GM19025 (cell line): ENCODE measurements around the gene TCAP.

Experiments
- ATAC-seq: cut with Tn5 transposase; IDR thresholded peaks from one replicate; pipeline ENCODE4 v1.9.1; 2021; ENCODE audit warnings: mild to moderate bottlenecking, low read depth, moderate library complexity; ENCODE audit not compliant: unreplicated experiment

The TCAP gene

DNA sequence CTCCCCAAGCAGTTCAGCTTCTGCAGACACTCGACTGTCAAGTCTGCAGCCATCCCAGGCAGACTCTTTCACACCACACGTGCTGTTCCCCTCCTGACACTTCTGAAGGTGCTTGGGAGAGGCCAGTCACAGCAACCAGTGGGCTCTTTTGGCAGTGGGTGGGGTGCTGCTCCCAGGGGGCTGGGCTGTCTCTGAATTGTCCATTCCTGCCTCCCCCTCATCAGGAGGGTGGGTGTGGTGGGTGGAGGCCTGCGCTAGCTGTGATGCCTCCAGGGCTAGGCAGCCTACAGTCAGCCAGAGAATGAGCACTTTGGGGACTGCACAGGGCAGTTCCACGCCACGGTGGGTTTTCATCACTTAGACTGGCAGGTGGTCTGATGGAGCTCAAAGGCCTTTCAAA, 17.9 kb upstream of the TCAP start:
- ATAC-seq, result no peak

DNA sequence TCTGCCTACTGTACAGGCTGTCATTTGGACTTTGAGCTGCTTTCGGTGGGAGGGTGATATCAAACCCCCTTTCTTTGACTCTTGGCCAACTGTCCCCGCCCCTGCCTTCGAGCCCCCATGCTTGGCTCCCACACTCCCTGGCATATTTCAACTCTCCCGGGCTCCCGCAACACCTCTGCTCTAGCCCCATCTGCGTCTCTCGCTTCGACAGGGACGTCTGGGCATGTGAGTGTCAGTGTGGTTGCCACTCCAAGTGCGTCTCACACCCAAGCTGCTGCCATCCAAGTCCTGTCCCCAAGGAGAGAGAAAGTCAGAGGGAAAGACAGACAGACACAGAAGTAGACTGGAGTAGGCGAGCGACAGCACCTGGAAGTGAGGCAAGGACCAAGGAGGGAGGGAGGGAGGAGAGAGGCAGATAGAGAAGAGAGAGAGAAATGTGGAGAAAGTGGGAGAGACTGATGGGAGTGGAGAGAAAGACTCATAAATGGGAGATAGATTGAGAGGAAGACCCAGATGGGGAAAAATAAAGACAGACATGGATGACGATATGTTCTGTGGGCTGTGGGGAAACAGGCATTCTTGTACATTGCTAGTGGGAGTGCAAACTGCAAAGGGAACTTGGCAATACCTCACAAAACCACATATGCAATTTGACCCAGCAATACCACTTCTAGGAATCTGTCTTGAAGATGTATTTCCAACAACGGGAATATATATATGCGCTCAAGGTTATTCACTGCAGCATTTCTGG, 16.4 kb upstream of the TCAP start:
- no peak for ATAC-seq

- ATAC-seq, result no peak
Measured at GRCh38 chr17:39650121-39650579, 15.0 kb upstream of the TCAP start.

- ATAC-seq, result no peak
Measured at GRCh38 chr17:39651923-39652586, 13.1 kb upstream of the TCAP start.

DNA sequence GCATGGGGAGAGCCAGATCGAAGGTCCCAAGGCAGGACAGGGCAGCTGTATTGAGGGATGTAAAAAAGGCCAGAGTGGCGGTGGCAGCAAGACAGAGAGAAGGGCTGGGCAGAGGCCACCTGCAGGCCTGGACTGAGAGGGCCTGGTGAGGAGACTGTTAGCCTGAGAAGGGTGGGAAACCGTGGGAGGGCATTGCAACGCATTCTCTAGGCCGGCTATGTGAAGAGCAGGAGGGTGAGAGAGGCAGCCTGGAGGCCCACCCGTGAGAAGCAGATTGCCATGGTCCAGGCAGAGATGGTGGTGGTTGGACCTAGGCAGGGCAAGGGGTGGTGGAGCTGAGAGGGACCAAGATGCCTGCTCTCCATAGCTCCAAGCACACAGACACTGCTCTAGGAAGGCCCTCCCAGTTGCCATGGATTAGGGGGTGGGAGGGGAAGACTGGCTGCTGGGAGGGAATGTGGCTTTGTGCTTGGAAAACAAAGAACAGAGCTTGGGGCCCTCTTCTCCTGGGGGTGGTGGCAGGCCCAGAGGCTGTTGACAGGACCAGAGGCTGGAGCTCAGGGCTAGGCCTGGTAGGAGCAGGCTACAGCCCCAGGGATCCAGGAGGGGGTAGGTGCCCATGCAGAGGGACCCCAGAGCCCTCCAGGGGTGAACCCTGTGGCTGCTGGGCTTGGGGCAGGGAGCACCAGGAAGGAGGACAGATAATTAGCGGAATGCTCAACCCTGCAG, 12.4 kb upstream of the TCAP start:
- ATAC-seq, result no peak

DNA sequence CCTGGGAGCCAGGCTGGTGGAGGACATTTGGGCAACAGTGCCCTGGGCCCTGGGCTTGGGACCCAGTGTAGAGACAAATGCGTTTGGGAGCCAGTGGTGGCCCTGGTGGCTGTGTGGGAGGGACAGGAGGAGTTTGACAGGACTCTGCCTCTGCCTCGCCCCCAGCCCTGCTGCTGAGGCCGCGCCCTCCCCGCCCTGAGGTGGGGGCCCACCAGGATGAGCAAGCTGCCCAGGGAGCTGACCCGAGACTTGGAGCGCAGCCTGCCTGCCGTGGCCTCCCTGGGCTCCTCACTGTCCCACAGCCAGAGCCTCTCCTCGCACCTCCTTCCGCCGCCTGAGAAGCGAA, 11.9 kb upstream of the TCAP start:
- ATAC-seq, result no peak

DNA sequence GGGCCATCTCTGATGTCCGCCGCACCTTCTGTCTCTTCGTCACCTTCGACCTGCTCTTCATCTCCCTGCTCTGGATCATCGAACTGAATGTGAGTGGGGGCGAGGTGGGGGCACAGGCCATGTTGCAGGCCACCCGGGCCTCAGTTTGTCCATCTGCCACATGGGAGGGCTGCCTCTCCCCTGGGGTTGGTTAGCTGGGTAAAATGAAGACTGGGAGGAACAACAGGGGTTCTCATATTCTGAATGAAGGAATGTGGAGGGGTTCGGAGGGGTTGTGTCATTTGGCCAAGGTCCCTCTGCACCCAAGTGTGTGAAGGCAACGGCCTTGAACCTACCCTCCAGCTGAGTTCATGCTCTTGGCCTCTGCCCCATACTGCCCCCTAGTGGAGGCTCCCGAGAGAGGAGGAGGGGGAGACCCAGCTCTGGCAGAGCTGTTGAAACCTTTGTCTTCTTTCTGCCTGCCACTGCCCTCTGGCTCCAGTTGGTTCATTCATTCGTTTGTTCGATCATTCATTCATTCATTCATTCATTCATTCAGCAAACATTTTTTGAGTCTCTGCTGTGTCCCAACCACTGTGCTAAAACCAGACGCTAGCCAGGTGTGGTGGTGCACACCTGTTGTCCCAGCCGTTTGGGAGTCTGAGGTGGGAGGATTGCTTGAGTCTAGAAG, 11.4 kb upstream of the TCAP start:
- ATAC-seq, result no peak

GRCh38 chr17:39655105-39655504, 10.0 kb upstream of the TCAP start:
- no peak for ATAC-seq

- ATAC-seq, result no peak
Measured at GRCh38 chr17:39658346-39658745, 6.8 kb upstream of the TCAP start.

- ATAC-seq, result no peak
Measured at GRCh38 chr17:39658760-39659159, 6.4 kb upstream of the TCAP start.

DNA sequence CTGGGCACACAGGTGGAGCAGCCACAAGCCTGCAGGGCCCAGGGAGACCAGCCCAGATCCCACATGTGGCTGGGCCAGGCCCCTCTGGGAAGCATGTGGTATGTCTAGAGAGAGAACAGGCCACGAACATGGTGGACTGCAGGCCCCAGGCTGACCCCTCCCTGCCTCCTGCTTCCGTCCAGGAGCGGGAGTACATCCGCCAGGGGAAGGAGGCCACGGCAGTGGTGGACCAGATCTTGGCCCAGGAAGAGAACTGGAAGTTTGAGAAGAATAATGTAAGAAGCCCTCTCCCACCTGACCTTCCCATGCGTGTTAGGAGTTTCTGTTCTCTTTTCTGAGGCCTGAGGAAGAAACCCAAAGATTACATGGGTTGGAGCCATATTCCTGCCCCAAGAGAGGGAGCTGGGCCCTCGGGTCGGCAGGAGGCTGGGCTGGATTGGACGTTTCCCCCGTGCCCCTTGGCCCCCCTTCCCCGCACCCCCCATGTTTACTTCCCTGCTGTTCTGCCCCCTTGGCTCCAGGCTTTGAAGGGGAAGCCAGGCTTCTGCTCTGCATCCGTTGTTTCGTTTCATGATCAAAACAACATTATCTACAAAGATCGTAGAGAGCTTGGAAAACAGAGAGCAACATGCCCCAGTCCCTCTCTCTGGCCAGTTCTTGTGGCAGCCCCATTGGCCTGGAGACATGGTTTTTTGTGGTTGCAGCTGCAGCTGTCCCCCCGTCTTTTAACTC, 5.7 kb upstream of the TCAP start:
- ATAC-seq, result no peak

DNA sequence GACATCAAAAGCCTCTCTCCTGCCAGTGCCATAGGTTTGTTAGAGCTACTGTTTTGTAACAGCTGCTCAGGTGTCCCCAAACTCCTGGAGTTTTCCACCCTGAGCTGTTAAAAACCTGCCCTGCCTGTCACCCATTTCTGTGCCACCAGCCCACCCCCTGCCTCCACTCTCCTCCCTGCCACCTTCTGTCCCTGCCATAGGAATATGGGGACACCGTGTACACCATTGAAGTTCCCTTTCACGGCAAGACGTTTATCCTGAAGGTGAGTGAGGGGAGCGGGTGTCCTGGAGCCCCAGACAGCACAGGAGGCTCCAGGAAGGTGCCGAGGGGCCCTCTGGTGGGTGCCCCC, 5.2 kb upstream of the TCAP start:
- ATAC-seq, result no peak

- no peak for ATAC-seq
Measured at GRCh38 chr17:39660397-39661385, 4.5 kb upstream of the TCAP start.

DNA sequence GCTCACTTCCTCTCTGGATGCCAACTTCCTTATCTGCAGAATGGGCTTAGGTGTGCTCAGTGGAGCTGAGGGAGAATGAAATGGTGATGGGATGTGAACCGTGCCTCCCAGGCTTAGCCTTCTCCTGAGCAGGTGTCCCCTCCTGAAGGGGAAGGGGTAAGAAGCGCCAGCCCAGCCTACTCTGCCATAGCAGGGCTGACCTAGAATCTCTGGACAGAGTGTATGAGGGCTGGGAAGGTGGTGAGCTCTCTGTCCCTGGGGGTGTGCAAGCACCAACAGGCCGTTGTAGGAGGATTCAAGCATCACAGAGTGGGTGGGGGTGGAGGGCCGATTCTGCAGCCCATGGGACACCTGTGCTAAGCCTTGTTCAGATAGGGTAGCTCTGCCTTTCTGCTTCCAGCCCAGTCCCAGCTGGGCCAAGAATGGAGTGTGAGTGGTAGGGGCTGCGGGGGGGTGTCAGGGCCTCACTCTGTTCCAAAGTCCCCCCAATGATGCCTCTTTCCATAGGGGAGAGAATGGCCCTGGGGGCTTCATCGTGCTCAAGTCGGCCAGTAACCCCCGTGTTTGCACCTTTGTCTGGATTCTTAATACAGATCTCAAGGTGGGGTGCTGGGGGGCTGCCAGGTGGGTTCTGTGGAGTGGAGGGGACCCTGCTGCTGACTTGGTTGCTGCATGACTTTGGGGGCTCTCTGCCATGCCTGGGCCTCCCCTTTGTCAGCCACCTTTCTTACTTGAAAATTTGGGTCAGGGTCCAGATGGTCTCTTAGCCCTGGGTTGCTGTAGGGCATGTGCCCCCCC, 3.2 kb upstream of the TCAP start:
- no peak for ATAC-seq

DNA sequence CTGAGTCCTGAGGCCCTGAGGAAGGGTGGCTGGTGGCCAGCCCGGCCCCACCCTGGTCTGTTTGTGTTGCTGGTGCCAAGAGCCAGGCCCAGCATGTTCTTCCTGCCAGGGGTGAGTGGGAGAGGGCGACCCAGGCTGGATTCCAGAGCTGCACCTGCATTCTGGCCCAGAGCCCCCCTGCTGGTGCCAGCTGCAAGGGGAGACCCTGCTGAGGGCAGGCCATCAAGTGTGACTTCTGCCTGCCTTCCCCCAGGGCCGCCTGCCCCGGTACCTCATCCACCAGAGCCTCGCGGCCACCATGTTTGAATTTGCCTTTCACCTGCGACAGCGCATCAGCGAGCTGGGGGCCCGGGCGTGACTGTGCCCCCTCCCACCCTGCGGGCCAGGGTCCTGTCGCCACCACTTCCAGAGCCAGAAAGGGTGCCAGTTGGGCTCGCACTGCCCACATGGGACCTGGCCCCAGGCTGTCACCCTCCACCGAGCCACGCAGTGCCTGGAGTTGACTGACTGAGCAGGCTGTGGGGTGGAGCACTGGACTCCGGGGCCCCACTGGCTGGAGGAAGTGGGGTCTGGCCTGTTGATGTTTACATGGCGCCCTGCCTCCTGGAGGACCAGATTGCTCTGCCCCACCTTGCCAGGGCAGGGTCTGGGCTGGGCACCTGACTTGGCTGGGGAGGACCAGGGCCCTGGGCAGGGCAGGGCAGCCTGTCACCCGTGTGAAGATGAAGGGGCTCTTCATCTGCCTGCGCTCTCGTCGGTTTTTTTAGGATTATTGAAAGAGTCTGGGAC, 2.4 kb upstream of the TCAP start:
- ATAC-seq, result no peak

DNA sequence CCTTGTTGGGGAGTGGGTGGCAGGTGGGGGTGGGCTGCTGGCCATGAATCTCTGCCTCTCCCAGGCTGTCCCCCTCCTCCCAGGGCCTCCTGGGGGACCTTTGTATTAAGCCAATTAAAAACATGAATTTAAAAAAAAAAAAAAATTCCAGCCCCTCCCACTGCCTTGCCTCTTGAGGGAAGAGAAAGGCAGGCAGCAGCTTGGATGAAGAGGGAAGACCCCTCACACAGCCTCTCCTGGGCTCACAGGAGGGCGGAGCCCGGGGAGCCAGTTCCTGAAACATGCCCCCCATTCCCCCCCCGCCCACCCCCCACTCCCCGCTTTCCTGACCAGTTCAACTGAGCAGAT, 1.8 kb upstream of the TCAP start:
- no peak for ATAC-seq

GRCh38 chr17:39663688-39664580, 1.2 kb upstream of the TCAP start:
- ATAC-seq, result no peak
